Measurements from ENCODE around the gene RFX4. TPM values are rescaled to one million over a fixed set of nuclear protein-coding genes. Genes with fewer than 3 reads are reported as not detected.

The RFX4 gene
- total RNA-seq, 1 donor from 2014 or later = 2.9 TPM

- DNase-seq (ENCODE audit: low spot score in 2 of 2) = no peak
- no peak for FAIRE-seq
These were observed 197.3 kb downstream of the RFX4 start for GRCh38 chr12:106780010-106780631.

DNA sequence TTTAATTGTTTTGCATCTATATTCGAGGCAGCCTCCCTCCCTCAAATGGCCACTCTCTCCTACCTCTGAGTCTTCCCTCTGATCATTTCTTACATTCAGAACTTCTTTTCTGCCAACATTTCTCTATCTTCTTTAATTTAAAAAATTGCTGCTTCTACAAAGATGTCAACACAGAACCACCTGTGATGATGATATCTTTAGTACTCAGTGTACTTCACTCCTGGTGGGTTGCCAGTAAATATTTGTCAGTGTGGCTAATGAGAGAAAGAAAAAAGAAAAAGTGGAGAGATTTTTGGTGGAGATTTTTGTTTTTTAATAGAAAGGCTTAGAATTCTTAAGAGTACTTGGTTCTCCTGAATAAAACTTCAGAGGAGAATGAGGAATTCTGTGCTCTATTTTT is 199.8 kb downstream of the RFX4 start:
- FAIRE-seq (no peak), DNase-seq (ENCODE audit: low spot score in 2 of 2) (no peak)

GRCh38 chr12:106783515-106783914 is 200.7 kb downstream of the RFX4 start:
- FAIRE-seq = no peak
- DNase-seq (ENCODE audit: low spot score in 2 of 2) = no peak

- FAIRE-seq (no peak), DNase-seq (ENCODE audit: low spot score in 2 of 2) (no peak)
These were observed 207.2 kb downstream of the RFX4 start for GRCh38 chr12:106790020-106790419.

DNA sequence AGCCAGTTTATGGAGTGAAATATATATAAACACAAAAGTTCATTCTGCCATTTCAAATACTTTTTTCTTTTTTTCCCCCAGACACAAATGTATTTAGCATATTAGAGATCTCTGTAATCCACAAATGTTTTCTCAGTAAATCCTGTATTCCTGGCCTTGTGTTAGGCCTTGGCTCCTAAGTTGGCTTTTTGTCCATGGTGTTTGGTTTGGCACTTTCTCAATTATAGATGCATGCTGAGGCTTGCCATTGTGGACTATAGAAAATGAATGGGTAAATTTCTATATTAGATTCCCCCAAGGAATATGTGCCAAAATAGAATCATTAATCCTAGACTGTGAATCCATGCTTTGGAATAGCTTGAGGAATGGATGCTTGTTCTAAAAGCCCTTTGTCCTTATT is 208.7 kb downstream of the RFX4 start:
- FAIRE-seq (no peak), DNase-seq (ENCODE audit: low spot score in 2 of 2) (no peak)

DNA sequence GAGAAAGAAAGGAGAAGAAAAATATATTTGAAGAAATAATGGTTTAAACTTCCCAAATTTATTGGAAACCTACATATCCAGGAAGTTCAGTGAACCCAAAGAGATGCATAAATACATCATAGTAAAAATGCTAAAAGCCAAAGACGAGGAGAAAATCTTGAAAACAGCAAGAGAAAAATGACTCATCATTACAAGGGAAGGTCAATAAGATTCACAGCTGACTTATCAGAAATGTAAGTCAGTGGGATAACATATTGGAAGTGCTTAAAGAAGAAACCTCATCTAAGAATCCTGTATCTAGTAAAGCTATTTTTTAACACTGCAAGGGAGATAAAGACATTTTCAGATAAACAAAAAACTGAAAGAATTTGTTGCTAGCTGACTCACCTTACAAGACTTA is 211.6 kb downstream of the RFX4 start:
- no peak for FAIRE-seq
- no peak for DNase-seq (ENCODE audit: low spot score in 2 of 2)

DNA sequence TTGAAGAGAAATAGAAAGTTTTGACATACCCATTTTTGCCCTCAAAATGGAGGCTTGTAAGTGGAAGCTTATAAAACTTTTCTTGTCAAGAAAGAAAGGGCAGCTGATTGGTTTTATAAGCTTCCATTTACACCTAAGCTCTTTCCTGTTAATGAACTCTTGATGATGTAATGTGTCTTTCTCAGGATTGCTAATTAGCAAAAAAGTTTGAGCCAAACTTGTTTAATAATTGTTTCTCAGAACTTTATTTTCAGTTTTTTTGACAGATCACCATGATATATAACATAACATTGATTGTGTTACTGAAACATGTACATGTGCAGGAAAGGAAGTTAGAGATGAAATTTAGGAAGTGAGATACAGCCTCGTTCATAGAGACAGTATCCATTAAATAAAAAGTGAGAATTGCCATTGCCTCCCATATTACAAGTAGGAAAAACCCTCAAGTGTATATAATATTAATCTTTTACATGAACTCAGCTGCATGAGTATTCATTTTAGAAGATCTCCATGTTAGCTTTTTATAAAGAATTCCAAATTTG is 218.4 kb downstream of the RFX4 start:
- no peak for FAIRE-seq

GRCh38 chr12:106801830-106802533 is 219.2 kb downstream of the RFX4 start:
- FAIRE-seq (no peak), DNase-seq (ENCODE audit: low spot score in 2 of 2) (no peak)

More for the DNA sequence above, 218.4 kb downstream of the RFX4 start:
- DNase-seq (ENCODE audit: low spot score in 2 of 2) = no peak

- no peak for FAIRE-seq
- no peak for DNase-seq (ENCODE audit: low spot score in 2 of 2)
These were observed 221.9 kb downstream of the RFX4 start for GRCh38 chr12:106804668-106805067.

Other genes starting within 250 kb of the RFX4 start
- gene POLR3B, start 225.3 kb upstream of the RFX4 start, total RNA-seq = 16.3 TPM
- gene RIC8B, start 191.7 kb downstream of the RFX4 start, total RNA-seq = 29.8 TPM

All from frontal cortex (tissue), 4 donors.